Suppressor macrophage (primary cell): Measurements from ENCODE around the gene CD63.

Experiments
- DNase-seq, 4 experiments: peaks; one replicate each; pipeline ENCODE4 v3.0.0-alpha.2; 2020 to 2022

Gene CD63

GRCh38 chr12:55720894-55721444 lies 7.8 kb downstream of the CD63 start:
- peak; percentile 77 to 91 (median 86) for DNase-seq

DNA sequence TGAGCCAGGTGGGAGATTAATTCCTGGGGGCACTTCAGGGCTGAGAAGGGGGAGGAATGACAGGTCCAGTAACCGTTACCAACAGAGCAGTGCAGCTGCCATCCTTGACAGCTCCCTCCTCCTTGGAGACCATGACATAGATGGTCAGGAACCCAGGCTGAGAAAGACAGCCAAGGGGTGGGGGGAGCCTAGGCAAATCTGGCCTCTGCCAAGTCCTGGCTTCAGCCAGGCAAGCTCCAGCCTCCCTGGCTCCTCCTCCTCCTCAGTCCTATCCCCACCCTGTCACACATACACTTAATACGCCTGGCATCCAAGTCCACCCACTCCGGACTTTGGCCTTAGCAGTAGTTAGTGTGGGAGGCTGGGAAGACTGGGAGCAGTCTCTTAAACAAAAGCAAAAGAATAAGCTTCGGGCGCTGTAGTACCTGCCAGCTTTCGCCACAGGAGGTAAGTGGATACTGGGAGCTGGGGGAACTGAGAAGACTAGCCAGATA lies 8.7 kb downstream of the CD63 start, which contains the start of gene RDH5:
Gene RDH5, plus strand, starts transcription at position 323 of the 494 bp plus-strand sequence. CDS start 792 bp downstream, outside the sequence.
- no peak for DNase-seq

- DNase-seq: no peak
These were observed 9.4 kb downstream of the CD63 start for GRCh38 chr12:55719371-55719770.

DNA sequence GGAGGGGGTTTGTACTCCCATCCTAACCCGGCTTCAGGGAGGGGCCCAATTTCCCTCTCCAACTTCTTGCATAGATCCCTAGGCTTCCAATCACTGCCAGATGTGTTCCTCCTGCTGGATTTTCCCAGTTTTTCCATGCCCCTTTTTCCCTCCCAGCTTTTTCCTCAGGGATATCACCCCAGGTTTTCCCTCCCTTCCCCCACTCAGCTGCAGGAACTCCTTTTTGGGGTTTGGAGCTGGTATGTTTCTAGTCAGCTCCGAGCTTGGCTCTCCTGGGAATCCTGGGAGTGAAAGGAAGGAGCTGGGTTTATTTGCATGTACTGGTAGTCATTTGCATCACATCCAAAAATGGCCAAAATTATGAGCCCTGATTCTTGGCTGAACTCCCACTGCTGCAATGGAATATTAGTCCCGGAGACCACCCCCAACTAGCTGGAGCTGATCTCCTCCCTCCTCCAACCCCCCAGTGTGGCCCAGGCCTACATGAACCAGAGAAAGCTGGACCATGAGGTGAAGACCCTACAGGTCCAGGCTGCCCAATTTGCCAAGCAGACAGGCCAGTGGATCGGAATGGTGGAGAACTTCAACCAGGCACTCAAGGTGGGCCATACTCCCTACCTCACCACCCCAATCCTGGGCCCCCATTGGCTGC lies 10.1 kb downstream of the CD63 start:
- no peak for DNase-seq

GRCh38 chr12:55718015-55718414 lies 10.8 kb downstream of the CD63 start:
- DNase-seq: no peak

- DNase-seq: peak in 3 of 4 experiments; percentile 41 to 47 (median 43)
These were observed 11.5 kb downstream of the CD63 start for GRCh38 chr12:55717011-55718007.

GRCh38 chr12:55716582-55716957 lies 12.2 kb downstream of the CD63 start:
- DNase-seq: peak in 1 of 4 experiments; percentile 56

GRCh38 chr12:55715833-55716581 lies 12.8 kb downstream of the CD63 start, which contains the start of gene BLOC1S1:
Gene BLOC1S1, plus strand, starts transcription at chr12:55716046. Its CDS starts 6 bp downstream, at chr12:55716052.
- DNase-seq: peak; percentile 72 to 89 (median 83)

- DNase-seq: no peak
These were observed 13.5 kb downstream of the CD63 start for GRCh38 chr12:55715169-55715764.

DNA sequence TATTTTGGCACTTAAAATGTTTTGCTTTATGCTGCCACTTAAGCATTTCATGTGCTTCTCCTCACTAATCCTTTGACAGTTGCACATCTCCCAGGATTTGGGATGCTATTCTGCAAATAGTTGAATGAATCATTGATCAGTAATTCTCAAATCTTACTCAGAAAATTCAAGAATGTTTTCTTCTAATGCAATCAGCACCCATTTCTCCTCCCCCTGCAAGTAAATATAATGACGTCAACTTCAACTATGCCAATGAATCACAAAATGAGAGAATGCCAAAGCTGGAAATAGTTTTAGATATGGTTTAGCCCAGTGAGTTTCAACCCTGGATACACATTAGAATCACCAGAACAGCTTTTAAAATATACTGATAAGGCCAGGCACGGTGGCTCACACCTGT lies 15.1 kb downstream of the CD63 start:
- DNase-seq: no peak

GRCh38 chr12:55712700-55713415 lies 16.0 kb downstream of the CD63 start:
- no peak for DNase-seq

DNA sequence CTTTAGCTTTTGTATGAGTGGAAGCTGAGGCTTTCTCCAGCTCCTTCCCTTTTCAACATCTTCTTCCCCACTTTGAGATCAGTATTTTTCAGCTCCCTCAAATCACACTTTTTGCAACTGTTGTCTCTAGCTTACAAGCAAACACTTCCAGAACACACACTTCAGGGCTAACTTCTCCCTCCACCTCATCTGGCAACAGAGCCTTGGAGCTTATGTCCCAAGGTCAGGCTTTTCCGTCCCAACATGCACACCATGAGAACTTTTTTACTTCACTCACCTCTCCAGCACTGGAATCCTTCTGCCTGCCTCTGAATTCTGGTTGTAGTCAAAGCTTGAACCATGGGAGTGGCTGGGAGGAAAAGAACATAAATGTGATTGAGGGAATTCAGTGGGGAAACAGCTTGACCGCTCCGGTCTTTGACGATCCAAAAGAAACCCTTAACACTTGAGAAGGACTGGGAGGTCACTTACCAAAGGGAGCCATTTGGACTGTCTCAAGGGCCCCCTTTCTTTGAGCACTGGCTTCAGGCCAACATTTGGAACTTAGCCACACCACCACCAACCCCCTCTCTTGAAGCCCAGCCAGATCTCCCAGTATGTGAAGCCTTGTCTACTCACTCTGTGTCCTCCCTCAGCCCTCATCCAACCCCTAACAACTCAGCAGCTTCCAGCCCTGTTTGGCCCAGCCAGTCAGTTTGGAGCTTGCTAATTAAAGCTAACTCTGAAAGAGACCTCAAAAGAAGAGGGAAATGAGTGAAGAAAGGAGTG lies 16.8 kb downstream of the CD63 start:
- DNase-seq: no peak

DNA sequence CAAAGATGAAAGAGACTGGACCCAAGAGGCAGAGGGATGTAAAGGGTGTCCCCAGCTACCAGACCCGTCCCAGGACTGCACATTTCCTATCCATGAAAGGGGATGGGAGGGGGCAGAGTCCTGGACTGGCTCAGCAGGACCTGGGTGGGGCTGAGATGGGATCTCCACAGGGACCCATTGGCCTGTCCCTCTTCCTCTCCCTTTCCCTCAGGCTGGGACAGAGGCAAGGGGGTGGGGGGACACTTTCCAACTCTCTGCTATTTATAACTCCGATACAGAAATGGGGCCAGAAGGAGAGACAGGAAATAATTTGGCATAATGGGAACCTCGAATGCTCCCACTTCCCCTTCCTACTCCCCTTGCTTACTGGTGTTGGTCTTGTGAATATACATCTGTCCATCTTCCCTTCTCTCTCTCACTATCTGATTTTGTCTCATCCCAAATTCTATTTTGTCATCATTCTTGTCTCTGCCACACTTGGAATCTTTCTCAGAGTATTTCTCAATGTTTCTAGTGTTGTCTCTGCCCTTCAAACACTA lies 20.0 kb downstream of the CD63 start:
- DNase-seq: peak in 3 of 4 experiments; percentile 40 to 55 (median 43)

DNA sequence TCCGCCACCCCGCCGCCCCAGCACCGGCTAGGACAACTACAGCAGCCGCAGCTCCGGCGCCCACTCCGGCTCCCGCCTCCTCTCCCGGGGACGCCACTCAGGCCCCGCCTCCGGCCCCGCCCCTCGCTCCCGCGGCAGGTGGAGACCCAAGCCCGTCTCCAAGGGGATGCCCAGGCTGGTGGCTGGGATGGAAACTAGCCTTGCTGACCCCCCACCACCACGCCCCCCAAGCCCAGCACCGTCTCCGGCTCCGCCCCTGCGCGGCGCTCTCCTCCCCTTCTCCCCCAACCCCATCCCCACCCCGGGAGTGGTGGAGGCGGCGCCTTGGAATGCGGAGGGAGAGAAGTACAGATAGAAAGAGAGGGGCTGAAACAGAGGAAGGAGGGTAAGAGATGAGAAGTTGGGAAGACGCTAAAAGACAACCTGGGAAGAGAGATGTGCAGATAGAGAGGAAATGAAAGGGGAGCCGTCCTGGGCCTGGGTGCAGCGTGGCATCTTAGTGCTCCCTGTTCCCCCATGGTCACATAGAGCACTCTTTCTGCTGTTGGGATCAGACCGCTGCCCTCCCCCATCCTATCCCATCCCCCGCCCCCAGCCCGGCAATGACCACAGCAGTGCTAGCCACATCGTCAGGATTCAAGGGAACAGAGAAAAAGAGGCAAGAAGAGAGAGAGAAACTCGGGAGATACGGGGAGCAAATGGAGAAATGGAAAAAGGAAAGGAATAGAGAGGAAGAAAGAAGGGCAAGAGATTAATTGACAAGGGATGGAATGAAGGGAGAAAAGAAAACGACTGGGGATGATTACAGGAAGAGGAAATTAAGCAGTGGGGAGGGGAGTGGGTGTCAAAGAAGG lies 20.7 kb downstream of the CD63 start, which contains the start of gene ITGA7:
Gene ITGA7, minus strand, starts transcription at position 64 of the 854 bp plus-strand sequence. CDS start 222 bp downstream, outside the sequence.
- DNase-seq: peak in 1 of 4 experiments; percentile 54

DNA sequence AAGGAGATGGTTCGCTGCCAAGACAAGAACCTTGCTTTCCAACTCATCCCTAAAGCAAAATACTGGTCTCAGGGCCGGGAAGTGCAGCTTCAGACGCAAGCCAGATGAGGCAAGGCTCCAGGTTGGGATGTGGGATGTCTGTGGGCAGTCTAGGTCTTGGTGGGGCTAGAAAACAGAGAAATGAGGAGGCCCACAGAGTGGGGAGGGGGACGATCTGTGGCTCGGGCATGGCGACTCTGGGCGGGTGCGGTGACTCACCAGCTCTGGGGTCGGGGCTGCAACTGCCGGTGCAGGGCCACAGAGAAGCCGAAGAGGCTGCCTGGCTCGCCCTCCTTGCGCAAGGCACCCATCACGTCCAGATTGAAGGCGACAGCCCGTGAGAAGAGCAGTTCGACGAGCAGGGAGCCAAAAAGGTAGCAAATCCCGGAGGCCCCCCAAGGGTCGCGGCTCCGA lies 21.6 kb downstream of the CD63 start:
- DNase-seq: peak in 1 of 4 experiments; percentile 48

- no peak for DNase-seq
These were observed 22.1 kb downstream of the CD63 start for GRCh38 chr12:55706568-55707218.

DNA sequence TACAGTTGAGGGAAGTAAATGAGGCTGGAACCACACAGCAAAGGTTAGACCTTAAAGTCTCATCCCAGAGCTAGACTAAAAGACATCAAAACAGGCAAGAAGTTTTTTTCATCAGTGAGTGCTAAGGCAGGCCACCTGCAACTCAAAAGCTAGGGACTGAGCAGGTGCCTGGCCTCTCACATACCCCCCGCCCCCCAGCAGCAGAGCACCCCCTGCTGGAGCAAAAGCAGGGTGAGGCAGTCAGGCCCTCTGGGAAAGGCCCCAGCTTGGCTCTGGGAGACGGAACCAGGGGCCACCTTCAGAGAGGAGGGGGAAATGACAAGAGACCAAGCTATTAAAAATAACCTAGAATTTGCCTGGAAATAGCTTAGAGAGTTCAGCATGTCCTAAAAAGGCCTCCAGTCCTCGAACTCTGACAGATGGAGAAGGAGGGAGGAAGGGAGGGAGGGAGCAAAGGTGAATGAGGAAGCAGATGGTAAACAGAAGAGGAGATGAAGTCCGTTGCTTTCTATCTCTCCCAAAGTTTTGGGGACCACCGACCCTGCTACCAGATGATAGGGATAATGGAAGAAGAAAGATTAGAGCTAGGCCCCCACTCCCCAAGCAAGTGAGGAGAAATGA lies 22.9 kb downstream of the CD63 start:
- DNase-seq: peak in 1 of 4 experiments; percentile 41
